Body of pancreas (tissue), 4 donors: Measurements from ENCODE around the gene DAGLB. TPM values are rescaled to one million over a fixed set of nuclear protein-coding genes. Genes with fewer than 3 reads are reported as not detected.

Experiments used
- ATAC-seq: fragments of 150-250 bp; one replicate; pipeline ENCODE4 v1.9.1; 2016
- DNase-seq, 4 donors: peaks; one replicate each; pipeline ENCODE4 v3.0.0-alpha.2; 2019
- H3K27ac ChIP-seq, 4 donors: fragments of 200-600 bp; sonication (generic); 1 replicate in 3 of 4; 2 replicates in 1 of 4; pipeline versions ENCODE4 v1.5.1 to v1.6.1; 2016 to 2019; ENCODE audit warnings: mild to moderate bottlenecking in 1 of 4, mixed read lengths in 1 of 4, moderate library complexity in 1 of 4
- H3K27me3 ChIP-seq, 2 donors: fragments of 200-600 bp; sonication (generic); one replicate each; pipeline ENCODE4 v1.6.0; 2016; ENCODE audit warnings: mild to moderate bottlenecking in 1 of 2
- H3K36me3 ChIP-seq, 2 donors: fragments of 200-600 bp; sonication (generic); replicated peaks in 1 of 2; 2 replicates each; pipeline ENCODE4 v1.5.1; 2016; ENCODE audit warnings: low read depth in 2 of 2; ENCODE audit not compliant: insufficient read depth in 1 of 2
- H3K4me1 ChIP-seq: fragments of 200-600 bp; sonication (generic); one replicate; pipeline ENCODE4 v1.6.0; 2016
- H3K4me3 ChIP-seq, 2 donors: fragments of 200-600 bp; sonication (generic); 1 replicate in 1 of 2; 2 replicates in 1 of 2; pipeline ENCODE4 v1.5.1; 2016 to 2019
- H3K9me3 ChIP-seq, 3 donors: fragments of 200-600 bp; sonication (generic); 1 replicate in 2 of 3; 2 replicates in 1 of 3; pipeline ENCODE4 v1.5.1; 2016
- POLR2A ChIP-seq, 3 donors: fragments of 450-650 bp; IDR thresholded peaks; one replicate each; pipeline ENCODE4 v1.6.1; 2016; ENCODE audit warnings: antibody characterized with exemption in 3 of 3, mild to moderate bottlenecking in 2 of 3
- WGBS, 2 donors: methylation state at CpG; one replicate each; pipeline ENCODE4 v1.1.5; 2017; 5-methylcytosine and 5-hydroxymethylcytosine counted together
- intact Hi-C: fragments of 100-400 bp; cut with DNase I; formaldehyde crosslinking; loops from one replicate; pipeline ENCODE4 v1.15.1; 2023
- total RNA-seq, 2 donors: library from RNA; depleted of rRNA; stranded (reverse); fragments of >200 nt; gene quantifications; one replicate each; pipeline ENCODE4 v1.1.0, GENCODE V29; 2016
- TF ChIP-seq, protein P1 (sequence below), 7 experiments: fragments of 450-650 bp in 4 of 7; fragments of 200-600 bp in 3 of 7; sonication (generic) in 3 of 7; IDR thresholded peaks; one replicate each; pipeline ENCODE4 v1.5.1; 2016 to 2019; ENCODE audit warnings: antibody characterized with exemption in 7 of 7

Gene DAGLB
- total RNA-seq, 2 donors from 2014 or later = 7.8 to 34.6 TPM

DNA sequence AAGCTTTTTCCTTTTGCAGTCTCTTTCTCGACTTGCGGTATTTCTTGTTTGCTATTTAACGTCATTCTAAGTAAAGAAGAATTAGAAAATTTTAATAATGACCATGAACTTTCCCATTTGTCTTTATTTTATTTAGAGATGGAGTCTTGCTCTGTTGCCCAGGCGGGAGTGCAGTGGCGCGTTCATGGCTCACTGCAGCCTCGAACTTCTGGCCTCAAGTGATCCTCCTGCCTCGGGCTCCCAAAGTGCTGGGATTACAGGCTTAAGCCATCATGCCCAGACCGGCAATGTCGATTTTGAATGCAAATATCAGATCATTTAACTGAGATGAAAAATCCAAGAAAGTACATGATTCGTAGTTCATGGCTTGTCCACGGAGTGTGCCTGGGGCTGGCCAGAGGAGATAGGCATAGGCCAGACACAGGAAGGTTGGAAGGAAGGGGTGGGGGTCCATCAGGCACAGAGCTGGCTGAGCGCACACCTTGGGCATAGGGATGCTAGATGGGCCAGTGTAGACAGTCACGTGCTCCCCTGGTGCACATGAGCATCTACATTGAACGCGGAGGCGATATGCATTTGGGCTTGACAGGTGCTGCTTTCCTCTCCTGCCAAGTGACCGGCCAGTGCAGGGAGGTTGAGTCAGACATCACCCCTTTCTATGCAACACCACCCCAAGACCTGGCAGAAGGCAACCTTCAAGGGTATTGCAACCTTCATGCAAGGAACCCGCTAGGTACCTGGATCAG is 38.9 kb upstream of the DAGLB start:
- no peaks in the 10 kb centered on the region for H3K27me3 ChIP-seq
- WGBS, 2 donors = 89 to 94% methylated on average over 16 to 17 of the region's 19 CpGs
- no peaks in the 10 kb centered on the region for H3K36me3 ChIP-seq
- TF ChIP-seq, protein P1, sequence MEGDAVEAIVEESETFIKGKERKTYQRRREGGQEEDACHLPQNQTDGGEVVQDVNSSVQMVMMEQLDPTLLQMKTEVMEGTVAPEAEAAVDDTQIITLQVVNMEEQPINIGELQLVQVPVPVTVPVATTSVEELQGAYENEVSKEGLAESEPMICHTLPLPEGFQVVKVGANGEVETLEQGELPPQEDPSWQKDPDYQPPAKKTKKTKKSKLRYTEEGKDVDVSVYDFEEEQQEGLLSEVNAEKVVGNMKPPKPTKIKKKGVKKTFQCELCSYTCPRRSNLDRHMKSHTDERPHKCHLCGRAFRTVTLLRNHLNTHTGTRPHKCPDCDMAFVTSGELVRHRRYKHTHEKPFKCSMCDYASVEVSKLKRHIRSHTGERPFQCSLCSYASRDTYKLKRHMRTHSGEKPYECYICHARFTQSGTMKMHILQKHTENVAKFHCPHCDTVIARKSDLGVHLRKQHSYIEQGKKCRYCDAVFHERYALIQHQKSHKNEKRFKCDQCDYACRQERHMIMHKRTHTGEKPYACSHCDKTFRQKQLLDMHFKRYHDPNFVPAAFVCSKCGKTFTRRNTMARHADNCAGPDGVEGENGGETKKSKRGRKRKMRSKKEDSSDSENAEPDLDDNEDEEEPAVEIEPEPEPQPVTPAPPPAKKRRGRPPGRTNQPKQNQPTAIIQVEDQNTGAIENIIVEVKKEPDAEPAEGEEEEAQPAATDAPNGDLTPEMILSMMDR (IDR thresholded peaks at IDR 0.05) = no peak
- no peak for TF ChIP-seq POLR2A (IDR thresholded peaks at IDR 0.05)
- no peak for ATAC-seq
- intact Hi-C loops = no loop called here
- H3K9me3 ChIP-seq = no peaks in the 10 kb centered on the region
- H3K27ac ChIP-seq = no peak overlapping the region
- no peak for DNase-seq
- H3K4me1 ChIP-seq = peaks cover 18% of the 10 kb centered on the region
- H3K4me3 ChIP-seq = no peak overlapping the region

DNA sequence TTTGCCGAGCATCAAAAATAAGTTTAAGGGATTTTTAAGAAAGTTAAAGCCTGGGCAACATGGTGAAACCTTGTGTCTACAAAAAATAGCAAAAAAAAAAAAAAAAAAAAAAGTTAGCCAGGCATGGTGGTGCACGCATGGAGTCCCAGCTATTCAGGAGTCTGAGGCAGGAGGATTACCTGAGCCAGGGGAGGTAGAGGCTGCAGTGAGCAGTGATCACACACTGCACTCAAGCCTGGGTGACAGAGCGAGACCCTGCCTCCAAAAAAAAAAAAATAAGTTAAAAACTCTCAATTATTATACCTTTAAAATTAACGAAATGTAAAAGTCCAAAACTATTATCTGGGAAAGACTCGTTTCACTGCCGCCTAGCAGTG is 35.0 kb upstream of the DAGLB start:
- no peak for ATAC-seq
- Histone ChIP-seq H3K27me3 (no peaks in the 10 kb centered on the region), H3K27ac (peak overlapping the region in 3 of 4 donors; percentile 93 to 98 (median 98)), H3K9me3 (no peaks in the 10 kb centered on the region), H3K36me3 (no peaks in the 10 kb centered on the region), H3K4me1 (peaks cover 52% of the 10 kb centered on the region), H3K4me3 (peak overlapping the region; percentile 47 to 68)
- no peak for DNase-seq
- 12 to 13% methylated on average over 6 of the region's 6 CpGs for WGBS, 2 donors
- intact Hi-C loops = no loop called here
- TF ChIP-seq, protein P1 (IDR thresholded peaks at IDR 0.05) = no peak
- no peak for TF ChIP-seq POLR2A (IDR thresholded peaks at IDR 0.05)

GRCh38 chr7:6482307-6482706 is 34.6 kb upstream of the DAGLB start:
- Histone ChIP-seq H3K4me3 (no peak overlapping the region), H3K36me3 (no peaks in the 10 kb centered on the region), H3K4me1 (peaks cover 56% of the 10 kb centered on the region), H3K27me3 (no peaks in the 10 kb centered on the region), H3K9me3 (no peaks in the 10 kb centered on the region), H3K27ac (peak overlapping the region in 2 of 4 donors; percentile 98)
- WGBS, 2 donors = 20 to 21% methylated on average over 4 of the region's 4 CpGs
- ATAC-seq (no peak), DNase-seq (no peak)
- TF ChIP-seq, protein P1 (IDR thresholded peaks at IDR 0.05) = no peak
- no peak for TF ChIP-seq POLR2A (IDR thresholded peaks at IDR 0.05)
- intact Hi-C loops = no loop called here

DNA sequence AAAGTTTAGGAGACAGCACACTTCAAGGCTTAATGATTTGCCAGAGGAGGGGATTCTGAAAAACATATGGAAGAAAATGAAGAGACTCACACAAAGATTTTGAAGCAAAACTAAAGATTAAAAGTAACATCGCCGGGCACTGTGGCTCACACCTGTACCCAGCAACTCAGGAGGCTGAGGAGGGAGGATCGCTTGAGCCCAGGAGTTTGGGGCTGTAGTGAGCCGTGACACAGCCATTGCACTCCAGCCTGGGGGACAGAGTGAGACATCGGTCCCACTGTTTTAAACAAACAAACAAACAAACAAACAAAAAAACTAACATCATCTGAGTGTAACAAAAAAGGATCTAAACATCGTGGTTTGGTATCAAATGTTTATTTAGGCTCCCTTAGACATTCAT is 33.7 kb upstream of the DAGLB start:
- no peaks in the 10 kb centered on the region for H3K9me3 ChIP-seq

More for the DNA sequence above, 33.7 kb upstream of the DAGLB start:
- Histone ChIP-seq H3K4me1 (peaks cover 65% of the 10 kb centered on the region), H3K27ac (peak overlapping the region in 2 of 4 donors; percentile 39 to 98), H3K36me3 (no peaks in the 10 kb centered on the region), H3K27me3 (no peaks in the 10 kb centered on the region), H3K4me3 (no peak overlapping the region)
- TF ChIP-seq POLR2A (IDR thresholded peaks at IDR 0.05) = peak in 1 of 3 donors; percentile 5
- TF ChIP-seq, protein P1 (IDR thresholded peaks at IDR 0.05) = no peak
- intact Hi-C loops = no loop called here
- 30 to 40% methylated on average over 6 of the region's 6 CpGs for WGBS, 2 donors
- DNase-seq = no peak
- ATAC-seq = no peak
